ENCODE results near the gene WDR4.
"Not testable (repeated sequence)": the region's sequence is repeated elsewhere in the genome, so short reads cannot be mapped to it uniquely, and the experiment has no call there.

WDR4 gene

DNA sequence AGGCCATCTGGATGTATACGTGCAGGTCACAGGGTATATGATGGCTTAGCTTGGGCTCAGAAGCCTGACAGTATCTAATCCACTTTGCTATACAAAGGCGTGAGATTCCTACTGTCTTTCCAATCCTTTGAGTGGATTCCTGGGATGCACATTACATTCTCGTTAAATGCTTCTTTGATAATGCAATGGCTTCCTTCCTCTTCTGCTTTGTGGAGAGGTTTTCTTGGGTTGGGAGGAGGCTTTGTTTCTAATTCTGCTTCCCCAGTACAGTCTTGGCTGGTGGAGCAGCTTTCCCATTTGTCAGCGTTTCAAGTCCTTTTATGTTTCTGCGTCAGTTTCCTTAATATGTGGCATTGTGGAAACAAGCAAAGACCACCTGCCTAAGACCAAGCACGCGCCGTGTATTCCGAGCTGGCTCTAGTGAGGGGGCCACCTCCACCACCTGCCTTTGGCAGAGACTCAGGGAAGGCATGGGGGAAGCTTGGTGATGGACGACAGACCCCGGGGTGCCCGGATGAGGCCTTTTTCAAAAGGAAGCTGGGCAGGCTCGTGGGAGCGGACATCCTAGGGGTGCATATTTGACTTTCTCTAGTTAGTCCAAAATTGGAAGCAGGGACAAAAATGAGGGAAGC lies 72.7 kb downstream of the WDR4 start:
- no peaks in the 10 kb centered on the region for H3K36me3 ChIP-seq (ENCODE audit: insufficient read depth, low read length)
- H3K4me3 ChIP-seq (ENCODE audit: low read length) = no peak overlapping the region
- no peaks in the 10 kb centered on the region for H3K27me3 ChIP-seq (ENCODE audit: insufficient read depth, low read length)
- H3K4me1 ChIP-seq (ENCODE audit: insufficient read depth, low read length) = peaks cover 17% of the 10 kb centered on the region
- no peak overlapping the region for H2AFZ ChIP-seq (ENCODE audit: low read depth, low read length)
- peaks cover 2% of the 10 kb centered on the region for H3K9me3 ChIP-seq (ENCODE audit: low read length)

DNA sequence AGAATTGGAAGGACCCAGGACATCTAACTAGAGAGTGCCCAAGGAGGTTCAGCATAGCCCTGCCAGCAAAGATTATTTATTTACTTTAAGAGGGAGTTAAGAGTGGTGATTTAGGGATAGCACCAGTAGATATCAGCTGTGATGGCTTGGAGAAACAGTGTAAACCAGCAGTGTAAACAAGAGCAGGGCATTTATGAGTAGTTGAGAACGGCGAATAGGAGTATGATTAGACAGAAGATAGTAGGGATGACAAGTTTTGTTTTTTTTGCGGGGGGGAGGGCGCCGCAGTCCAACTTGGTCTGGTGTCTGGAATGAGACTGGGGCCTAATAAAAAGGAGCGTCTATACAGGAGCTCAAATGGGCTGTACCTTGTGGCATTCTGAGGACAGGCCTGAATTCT lies 77.7 kb downstream of the WDR4 start:
- H3K36me3 ChIP-seq (ENCODE audit: insufficient read depth, low read length) = not testable (repeated sequence)

GRCh38 chr21:42799948-42800347 lies 79.4 kb downstream of the WDR4 start:
- no peaks in the 10 kb centered on the region for H3K36me3 ChIP-seq (ENCODE audit: insufficient read depth, low read length)
- no peaks in the 10 kb centered on the region for H3K9me3 ChIP-seq (ENCODE audit: low read length)
- H2AFZ ChIP-seq (ENCODE audit: low read depth, low read length) = no peak overlapping the region
- H3K4me1 ChIP-seq (ENCODE audit: insufficient read depth, low read length) = no peaks in the 10 kb centered on the region
- H3K4me3 ChIP-seq (ENCODE audit: low read length) = no peak overlapping the region
- H3K27me3 ChIP-seq (ENCODE audit: insufficient read depth, low read length) = no peaks in the 10 kb centered on the region

More for the DNA sequence above, 77.7 kb downstream of the WDR4 start:
- H2AFZ ChIP-seq (ENCODE audit: low read depth, low read length); H3K4me1 ChIP-seq (ENCODE audit: insufficient read depth, low read length); H3K4me3 ChIP-seq (ENCODE audit: low read length); H3K9me3 ChIP-seq (ENCODE audit: low read length); H3K27me3 ChIP-seq (ENCODE audit: insufficient read depth, low read length): not testable (repeated sequence)

- Histone ChIP-seq H3K4me3 (ENCODE audit: low read length) (no peak overlapping the region), H3K9me3 (ENCODE audit: low read length) (no peaks in the 10 kb centered on the region), H3K27me3 (ENCODE audit: insufficient read depth, low read length) (no peaks in the 10 kb centered on the region), H3K4me1 (ENCODE audit: insufficient read depth, low read length) (no peaks in the 10 kb centered on the region), H2AFZ (ENCODE audit: low read depth, low read length) (no peak overlapping the region), H3K36me3 (ENCODE audit: insufficient read depth, low read length) (no peaks in the 10 kb centered on the region)
Measured at GRCh38 chr21:42799516-42799915, 79.8 kb downstream of the WDR4 start.
